GM12891 (cell line): Measurements from ENCODE around the gene PRAMEF11.
"Not testable (repeated sequence)": the region's sequence is repeated elsewhere in the genome, so short reads cannot be mapped to it uniquely, and the experiment has no call there.

Source experiments
- DNase-seq: peaks from one replicate; pipeline ENCODE4 v3.0.0; 2011; ENCODE audit warnings: low spot score; ENCODE audit not compliant: insufficient read length
- FAIRE-seq: peaks from 2 replicates; lab custom pipeline; 2011; peaks lifted over from hg19 to GRCh38; lab: Jason Lieb, UNC
- PAX5 ChIP-seq: IDR thresholded peaks from 2 replicates; pipeline ENCODE4 v1.6.1; 2011; ENCODE audit warnings: low read length, moderate library complexity, mild to moderate bottlenecking; ENCODE audit not compliant: insufficient read depth, severe bottlenecking
- POLR2A ChIP-seq: IDR thresholded peaks from 2 replicates; pipeline ENCODE4 v1.6.1; 2011; ENCODE audit warnings: low read depth, low read length, control low read depth
- POLR2AphosphoS5 ChIP-seq: IDR thresholded peaks from 2 replicates; pipeline ENCODE4 v1.6.1; 2011; ENCODE audit warnings: low read depth, low read length, control low read depth
- POU2F2 ChIP-seq: IDR thresholded peaks from 2 replicates; pipeline ENCODE4 v1.6.1; 2011; ENCODE audit warnings: low read depth, mild to moderate bottlenecking, control low read depth, low read length, moderate library complexity
- SPI1 ChIP-seq: IDR thresholded peaks from 2 replicates; pipeline ENCODE4 v1.6.1; 2011; ENCODE audit warnings: low read depth, low read length, control low read depth
- TAF1 ChIP-seq: IDR thresholded peaks from 2 replicates; pipeline ENCODE4 v1.6.1; 2011; ENCODE audit warnings: low read depth, low read length, control low read depth

Gene PRAMEF11

GRCh38 chr1:12798911-12799310 is 32.3 kb downstream of the PRAMEF11 start:
- TF ChIP-seq POU2F2: no peak
- no peak for TF ChIP-seq POLR2A
- TF ChIP-seq SPI1: no peak
- TF ChIP-seq TAF1: no peak
- TF ChIP-seq POLR2AphosphoS5: no peak
- TF ChIP-seq PAX5: no peak
- DNase-seq: no peak
- FAIRE-seq: no peak

- not testable (repeated sequence) for FAIRE-seq, DNase-seq
Measured at GRCh38 chr1:12791097-12791496, 40.1 kb downstream of the PRAMEF11 start, which contains the start of gene PRAMEF1. PRAMEF1 (plus strand) TSS chr1:12791397; CDS start chr1:12793228, 1,831 bp downstream.

- FAIRE-seq, DNase-seq: not testable (repeated sequence)
Measured at GRCh38 chr1:12784729-12785128, 46.5 kb downstream of the PRAMEF11 start.

GRCh38 chr1:12783783-12784182 is 47.4 kb downstream of the PRAMEF11 start:
- FAIRE-seq: peak; percentile 76
- not testable (repeated sequence) for DNase-seq

- not testable (repeated sequence) for DNase-seq, FAIRE-seq
Measured at GRCh38 chr1:12781488-12781887, 49.7 kb downstream of the PRAMEF11 start.

- DNase-seq (no peak), FAIRE-seq (no peak)
- TF ChIP-seq TAF1: no peak
Measured at GRCh38 chr1:12778907-12779306, 52.3 kb downstream of the PRAMEF11 start.

- DNase-seq (no peak), FAIRE-seq (no peak)
- TF ChIP-seq POU2F2 (no peak), SPI1 (no peak), POLR2AphosphoS5 (no peak), POLR2A (no peak), PAX5 (no peak), TAF1 (no peak)
Measured at GRCh38 chr1:12778061-12778460, 53.1 kb downstream of the PRAMEF11 start.

GRCh38 chr1:12776801-12777557 is 54.2 kb downstream of the PRAMEF11 start:
- TF ChIP-seq TAF1 (no peak), POLR2AphosphoS5 (no peak), POU2F2 (no peak), POLR2A (no peak), PAX5 (no peak), SPI1 (no peak)
- FAIRE-seq (no peak), DNase-seq (no peak)

GRCh38 chr1:12775443-12775842 is 55.8 kb downstream of the PRAMEF11 start:
- DNase-seq (no peak), FAIRE-seq (no peak)
- TF ChIP-seq TAF1: no peak
- no peak for TF ChIP-seq POLR2A
- no peak for TF ChIP-seq SPI1
- no peak for TF ChIP-seq POU2F2
- TF ChIP-seq PAX5: no peak
- no peak for TF ChIP-seq POLR2AphosphoS5

GRCh38 chr1:12774801-12775345 is 56.3 kb downstream of the PRAMEF11 start:
- FAIRE-seq: no peak
- TF ChIP-seq POLR2A (no peak), TAF1 (no peak), POLR2AphosphoS5 (no peak), SPI1 (no peak), POU2F2 (no peak), PAX5 (no peak)
- DNase-seq: no peak
